HS-27A (cell line): ENCODE measurements around the gene NEU1.
A peak's percentile ranks its signal among the peaks of the same experiment; 100 is the strongest.
"Not testable (repeated sequence)": the region's sequence is repeated elsewhere in the genome, so short reads cannot be mapped to it uniquely, and the experiment has no call there.

Experiments used
- DNase-seq: peaks from one replicate; pipeline ENCODE4 v3.0.0-alpha.2; 2012; ENCODE audit warnings: low read depth, missing footprints

Gene NEU1

GRCh38 chr6:31862344-31863235 is at the start of gene NEU1:
TSS of gene NEU1 (minus strand) at chr6:31862821. CDS start at chr6:31862776, 45 bp downstream.
- DNase-seq: peak; percentile 100

DNA sequence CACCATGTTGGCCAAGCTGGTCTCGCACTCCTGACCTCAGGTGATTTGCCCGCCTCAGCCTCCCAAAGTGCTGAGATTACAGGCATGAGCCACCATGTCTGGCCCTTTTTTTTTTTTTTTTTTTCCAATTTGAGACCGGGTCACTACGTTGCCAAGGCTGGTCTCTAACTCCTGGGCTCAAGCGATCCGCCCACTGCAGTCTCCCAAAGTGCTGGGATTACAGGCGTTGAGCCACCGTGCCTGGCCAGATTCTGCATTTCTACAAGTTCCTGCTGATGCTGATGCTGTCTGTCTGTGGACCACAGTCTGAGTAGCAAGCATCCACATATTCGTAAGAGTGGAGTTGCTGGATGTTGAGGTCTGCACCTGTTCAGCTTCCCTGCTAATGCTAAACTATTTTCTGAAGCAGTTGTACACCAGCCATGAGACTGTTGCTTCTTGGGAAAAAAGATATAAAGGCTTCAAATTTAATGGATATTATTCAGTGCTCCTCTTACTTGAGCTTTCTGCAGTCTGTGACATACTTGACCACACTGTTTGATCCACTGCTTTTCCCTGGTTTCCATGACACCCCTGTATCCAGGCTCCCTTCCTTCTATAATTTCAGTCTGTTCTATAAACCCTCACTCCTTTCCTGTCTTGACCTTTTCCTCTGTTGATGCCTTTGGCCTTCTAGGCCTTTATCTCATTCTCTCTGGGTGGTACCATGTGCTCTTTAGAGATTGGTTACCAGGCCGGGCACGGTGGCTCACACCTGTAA is 49.4 kb upstream of the NEU1 start:
- no peak for DNase-seq

DNA sequence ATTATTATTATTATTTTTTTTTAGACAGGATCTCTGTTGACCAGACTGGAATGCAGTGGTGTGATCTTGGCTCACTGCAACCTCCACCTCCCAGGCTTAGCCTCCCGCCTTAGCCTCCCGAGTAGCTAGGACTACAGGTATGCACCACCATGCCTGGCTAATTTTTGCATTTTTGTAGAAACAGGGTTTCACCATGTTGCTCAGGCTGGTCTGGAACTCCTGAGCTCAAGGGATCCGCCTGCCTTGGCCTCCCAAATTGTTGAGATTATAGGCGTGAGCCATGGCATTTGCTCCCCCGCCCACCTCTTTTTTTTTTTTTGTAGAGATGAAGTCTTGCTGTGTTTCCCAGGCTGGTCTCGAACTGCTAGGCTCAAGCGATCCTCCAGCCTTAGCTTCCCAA is 46.7 kb upstream of the NEU1 start:
- DNase-seq: not testable (repeated sequence)

DNA sequence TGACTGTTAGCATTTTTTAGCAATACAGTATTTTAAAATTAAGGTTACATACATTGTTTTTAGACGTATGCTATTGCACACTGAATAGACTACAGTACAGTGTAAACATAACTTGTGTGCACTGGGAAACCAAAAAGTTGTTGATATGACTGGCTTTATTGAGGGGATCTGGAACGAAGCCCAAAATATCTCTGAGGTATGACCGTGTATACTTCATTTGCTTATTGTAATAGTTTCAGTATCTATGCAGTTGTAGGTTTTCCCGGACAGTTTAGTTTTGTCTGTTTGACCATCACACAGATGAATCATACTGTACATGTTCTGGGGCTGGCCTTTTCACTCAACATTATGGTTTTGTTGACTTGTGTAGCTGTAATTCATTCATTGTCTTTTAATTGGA is 46.2 kb upstream of the NEU1 start:
- DNase-seq: no peak

- DNase-seq: not testable (repeated sequence)
These were observed 45.6 kb upstream of the NEU1 start for GRCh38 chr6:31908255-31908654.

- DNase-seq: no peak
These were observed 44.7 kb upstream of the NEU1 start for GRCh38 chr6:31907158-31907813.

DNA sequence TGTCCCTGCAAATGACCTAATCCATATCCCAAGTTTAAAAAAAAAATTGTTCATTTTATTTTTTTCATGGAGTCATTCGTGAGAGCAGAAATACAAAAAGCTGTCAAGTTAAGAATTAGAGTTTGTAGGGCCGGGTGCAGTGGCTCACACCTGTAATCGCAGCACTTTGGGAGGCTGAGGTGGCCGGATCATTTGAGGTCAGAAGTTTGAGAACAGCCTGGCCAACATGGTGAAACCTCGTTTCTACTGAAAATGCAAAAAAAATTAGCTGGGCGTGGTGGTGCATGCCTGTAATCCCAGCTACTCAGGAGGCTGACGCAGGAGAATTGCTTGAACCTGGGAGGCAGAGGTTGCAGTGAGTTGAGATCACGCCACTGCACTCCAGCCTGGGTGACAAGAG is 44.1 kb upstream of the NEU1 start:
- DNase-seq: not testable (repeated sequence)

GRCh38 chr6:31906122-31906521 is 43.5 kb upstream of the NEU1 start:
- no peak for DNase-seq

- no peak for DNase-seq
These were observed 42.4 kb upstream of the NEU1 start for GRCh38 chr6:31905041-31905440.

DNA sequence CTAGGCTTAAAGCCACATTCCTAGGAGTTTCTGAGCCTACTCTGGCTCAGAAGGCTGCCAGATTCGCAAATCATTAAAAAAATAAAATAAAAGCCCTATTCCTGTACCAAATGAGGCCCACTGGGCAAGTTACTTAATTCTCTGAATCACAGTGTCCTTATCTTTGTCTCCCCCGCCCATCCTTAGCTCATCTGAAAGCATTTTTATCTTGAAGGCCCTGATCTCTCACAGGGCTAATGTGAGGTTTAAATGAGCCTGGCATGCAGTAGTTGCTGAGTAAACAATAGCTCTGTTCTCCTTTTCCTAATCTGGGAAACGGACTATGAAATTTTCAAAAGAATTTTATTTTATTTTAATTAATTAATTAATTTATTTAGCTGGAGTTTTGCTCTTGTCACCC is 41.3 kb upstream of the NEU1 start:
- DNase-seq: no peak

- DNase-seq: peak; percentile 95
These were observed 39.5 kb upstream of the NEU1 start, which contains the start of gene ZBTB12 for GRCh38 chr6:31901953-31902643. TSS of gene ZBTB12 (minus strand) at chr6:31902086. CDS start at chr6:31901305, 781 bp downstream.

DNA sequence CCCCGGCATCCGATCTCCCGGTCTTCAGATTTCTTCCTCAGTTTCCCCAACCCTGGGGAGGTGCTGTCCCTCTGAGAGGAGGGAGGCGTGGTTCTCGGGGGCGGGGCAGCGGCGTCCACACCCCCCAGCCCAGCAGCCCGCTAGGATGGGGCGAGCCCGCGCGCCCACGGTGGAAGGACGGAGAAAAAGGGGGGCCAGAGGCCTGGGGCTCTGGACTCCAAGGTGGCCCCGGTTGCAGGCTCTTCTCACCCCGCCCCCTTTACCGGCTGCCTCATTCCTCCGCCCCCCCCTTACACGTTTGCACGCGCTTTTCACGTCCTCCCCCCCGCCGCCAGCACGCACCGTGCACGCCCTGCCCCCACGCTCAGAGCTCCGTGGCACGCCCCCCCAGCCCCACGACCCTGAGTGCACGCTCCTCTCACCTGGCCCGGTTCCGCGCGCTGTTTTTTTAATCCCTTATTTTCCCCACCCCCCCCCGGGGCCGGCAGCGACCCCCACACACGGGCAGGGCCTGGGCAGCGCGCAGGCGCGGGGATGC is 38.9 kb upstream of the NEU1 start:
- no peak for DNase-seq

DNA sequence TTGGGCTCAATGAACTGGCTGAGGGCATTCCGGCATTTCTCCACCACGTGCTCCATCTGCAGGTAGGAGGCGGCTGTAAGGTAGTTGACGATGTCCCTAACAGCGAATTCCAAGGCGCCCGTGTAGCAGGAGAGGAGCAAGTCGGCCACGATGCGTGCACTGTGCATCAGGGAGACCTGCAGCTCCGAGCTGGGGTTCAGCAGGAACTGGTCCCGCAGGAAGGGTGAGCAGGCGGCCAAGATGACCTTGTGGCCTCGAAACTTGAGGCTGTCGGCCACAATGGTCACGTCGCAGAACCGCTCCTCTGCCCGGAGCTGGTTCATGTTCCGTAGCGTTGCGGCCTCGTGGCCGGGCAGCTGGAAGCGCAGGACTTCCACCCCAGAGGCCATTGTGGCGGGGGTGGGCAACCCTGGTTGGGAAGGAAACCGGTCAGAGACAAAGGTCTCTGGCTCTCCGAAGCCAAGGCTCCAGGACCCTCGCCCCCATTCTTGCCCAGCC is 38.3 kb upstream of the NEU1 start:
- no peak for DNase-seq

GRCh38 chr6:31899882-31900722 is 37.5 kb upstream of the NEU1 start:
- DNase-seq: no peak

- no peak for DNase-seq
These were observed 36.6 kb upstream of the NEU1 start for GRCh38 chr6:31899215-31899614.

DNA sequence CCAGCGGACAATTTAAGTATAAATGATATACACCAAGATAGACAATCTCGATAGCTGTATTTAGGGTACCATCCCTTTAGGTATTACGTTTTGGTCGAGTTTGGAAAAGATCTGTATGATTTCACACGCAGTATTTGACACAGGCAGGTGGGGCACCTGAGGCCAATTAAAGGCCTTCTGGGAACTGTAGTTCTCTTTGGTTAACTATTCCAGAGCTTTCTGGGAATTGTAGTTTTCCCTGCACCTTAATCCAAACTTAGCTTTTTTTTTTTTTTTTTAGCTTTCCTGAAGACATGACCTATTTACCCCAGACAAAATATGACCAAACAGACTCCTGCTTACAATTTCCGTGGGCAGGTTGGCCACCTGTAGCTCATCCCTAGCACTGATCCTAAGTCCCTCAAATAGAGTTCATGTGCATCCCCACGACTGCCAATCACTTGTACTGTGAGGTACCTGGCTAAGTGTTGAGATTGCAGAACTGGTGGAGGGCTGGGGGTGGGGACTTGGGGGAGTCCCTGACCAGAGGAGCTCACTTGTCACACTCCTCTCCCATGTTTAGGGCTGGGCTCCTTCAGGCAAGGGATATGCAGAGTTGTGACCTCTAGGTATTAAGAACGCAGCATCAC is 35.9 kb upstream of the NEU1 start:
- DNase-seq: peak; percentile 33

- DNase-seq: peak; percentile 66
These were observed 35.2 kb upstream of the NEU1 start, which contains the start of gene EHMT2 for GRCh38 chr6:31897612-31898382. TSS of gene EHMT2 (minus strand) at chr6:31897698. CDS start at chr6:31897677, 21 bp downstream.

DNA sequence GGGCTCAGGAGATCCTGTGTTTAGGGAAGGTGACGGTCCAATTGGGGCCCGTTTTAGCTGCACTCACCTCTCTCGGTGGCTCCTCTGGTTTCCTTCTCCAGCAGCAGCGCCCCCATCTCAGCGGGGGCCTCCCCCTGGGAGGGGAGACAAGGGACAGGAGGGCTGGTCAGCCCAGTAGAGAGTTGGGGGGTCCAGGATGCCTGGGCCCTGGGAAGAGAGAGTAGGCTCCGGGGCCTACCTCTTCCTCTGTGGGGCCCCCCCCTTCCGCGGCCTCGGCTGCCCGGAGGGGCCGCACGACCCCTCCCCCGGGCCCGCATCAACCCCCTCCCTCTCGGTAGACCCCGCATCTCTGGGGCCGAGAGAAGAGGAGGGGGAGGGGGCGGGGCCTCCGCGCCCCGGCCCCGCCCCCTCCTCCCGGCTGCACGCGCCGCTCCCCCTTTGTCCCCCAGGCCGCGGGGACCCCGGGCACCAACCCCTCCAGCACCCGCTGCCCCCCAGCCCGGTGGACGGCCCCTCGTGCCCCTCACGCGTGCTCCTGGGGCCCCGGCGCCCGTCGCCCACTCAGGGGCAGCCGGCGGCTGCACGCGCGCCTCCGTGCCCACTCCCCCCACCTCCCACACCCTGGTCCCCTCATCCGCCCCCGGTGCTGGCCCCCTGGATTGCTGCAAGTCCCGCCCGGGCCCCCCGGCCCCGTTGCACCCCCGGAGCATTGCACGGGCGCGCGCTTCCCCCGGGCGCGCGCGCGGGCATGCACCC is 34.4 kb upstream of the NEU1 start:
- DNase-seq: no peak
